Measurements from ENCODE around the gene KCNQ1. TPM values are rescaled to one million over a fixed set of nuclear protein-coding genes. Genes with fewer than 3 reads are reported as not detected.

KCNQ1 gene
- total RNA-seq, 1 experiment from 2014 or later: 10.7 TPM

GRCh38 chr11:2621894-2622293 lies 177.1 kb downstream of the KCNQ1 start:
- Histone ChIP-seq H3K27me3 (ENCODE audit: insufficient read depth, low read length) (no peaks in the 10 kb centered on the region), H3K79me2 (ENCODE audit: insufficient read depth, low read length) (no peaks in the 10 kb centered on the region), H4K20me1 (ENCODE audit: insufficient read depth) (no peaks in the 10 kb centered on the region), H3K4me3 (replicated peaks in 1 of 2; ENCODE audit: low read depth in 1 of 2, low read length in 2 of 2) (no peak overlapping the region), H2AFZ (ENCODE audit: low read depth, low read length, poor library complexity, severe bottlenecking) (no peak overlapping the region), H3K27ac (ENCODE audit: low read depth, low read length) (no peak overlapping the region), H3K4me1 (ENCODE audit: control insufficient read depth in 1 of 2, insufficient read depth in 2 of 2, low read length in 2 of 2) (no peaks in the 10 kb centered on the region), H3K36me3 (ENCODE audit: control insufficient read depth in 1 of 2, insufficient read depth in 2 of 2, low read length in 2 of 2) (no peaks in the 10 kb centered on the region), H3K4me2 (ENCODE audit: low read length) (no peak overlapping the region), H3K9me2 (ENCODE audit: insufficient read depth) (no peaks in the 10 kb centered on the region), H3K9me3 (ENCODE audit: control insufficient read depth in 1 of 2, insufficient read depth in 1 of 2, low read depth in 1 of 2, low read length in 2 of 2) (no peaks in the 10 kb centered on the region), H3K9ac (ENCODE audit: low read length) (no peak overlapping the region)
- no TSS peak for BruUV-seq (replicated peaks)
- no peak for TF ChIP-seq ZFX (IDR thresholded peaks at IDR 0.05)
- TF ChIP-seq YY1 (IDR thresholded peaks at IDR 0.05; ENCODE audit: extremely low read depth, insufficient replicate concordance, low read depth, low read length): no peak
- no peak for TF ChIP-seq ZNF274 (IDR thresholded peaks at IDR 0.05; ENCODE audit: low read depth, low read length)
- TF ChIP-seq EZH2 (IDR thresholded peaks at IDR 0.05): no peak
- no peak for TF ChIP-seq CTCF (IDR thresholded peaks at IDR 0.05 in 2 of 3, conservative IDR thresholded peaks at IDR 0.05 in 1 of 3; ENCODE audit: borderline replicate concordance in 1 of 3, insufficient read depth in 1 of 3, low read depth in 2 of 3, low read length in 2 of 3)
- no peak for TF ChIP-seq ZBTB33 (IDR thresholded peaks at IDR 0.05; ENCODE audit: extremely low read depth, insufficient replicate concordance, low read length)
- no peak for TF ChIP-seq SP1 (IDR thresholded peaks at IDR 0.05; ENCODE audit: low read depth)
- no peak for TF ChIP-seq EGR1 (IDR thresholded peaks at IDR 0.05; ENCODE audit: low read depth)
- no peak for TF ChIP-seq ELF1 (IDR thresholded peaks at IDR 0.05; ENCODE audit: borderline replicate concordance, low read depth)
- no peak for TF ChIP-seq REST (IDR thresholded peaks at IDR 0.05; ENCODE audit: low read depth)
- no peak for TF ChIP-seq TCF7L2 (IDR thresholded peaks at IDR 0.05; ENCODE audit: borderline replicate concordance, extremely low read depth, insufficient read depth, insufficient read length)
- no peak for TF ChIP-seq EZH2phosphoT487 (IDR thresholded peaks at IDR 0.05; ENCODE audit: borderline replicate concordance)
- no peak for TF ChIP-seq POLR2AphosphoS5 (IDR thresholded peaks at IDR 0.05; ENCODE audit: low read depth, low read length)
- TF ChIP-seq JUND (IDR thresholded peaks at IDR 0.05): no peak
- TF ChIP-seq CEBPB (IDR thresholded peaks at IDR 0.05; ENCODE audit: low read depth): no peak
- TF ChIP-seq MAX (IDR thresholded peaks at IDR 0.05): no peak
- no peak for TF ChIP-seq FOSL1 (IDR thresholded peaks at IDR 0.05; ENCODE audit: low read depth)
- TF ChIP-seq RAD21 (IDR thresholded peaks at IDR 0.05; ENCODE audit: low read depth): no peak
- CTCF ChIA-PET: no interaction called here
- ATAC-seq (no peak), DNase-seq (ENCODE audit: low read depth, low spot score) (no peak)
- POLR2A ChIA-PET: no interaction called here
- RAD21 ChIA-PET (ENCODE audit: low non-redundant PET in 1 of 2, low total read pairs in 2 of 2, uncharacterized antibody in 2 of 2, unreplicated experiment in 2 of 2): no interaction called here
- intact Hi-C loops (cut with micrococcal nuclease): no loop called here
